Duodenal mucosa (tissue), 2 donors: ENCODE data around the gene TRAPPC8.
"Not testable (repeated sequence)": the region's sequence is repeated elsewhere in the genome, so short reads cannot be mapped to it uniquely, and the experiment has no call there.

ENCODE experiments used
- H3K27ac ChIP-seq: one replicate; pipeline ENCODE4 v1.7.0; 2013; ENCODE audit warnings: low read depth, low read length
- H3K27me3 ChIP-seq, 2 donors: one replicate each; pipeline ENCODE4 v1.7.0; 2013; ENCODE audit warnings: low read length in 2 of 2, control low read depth in 1 of 2; ENCODE audit not compliant: insufficient read depth in 2 of 2, control insufficient read depth in 1 of 2
- H3K36me3 ChIP-seq, 2 donors: one replicate each; pipeline ENCODE4 v1.7.0; 2013; ENCODE audit warnings: low read length in 2 of 2, control low read depth in 1 of 2; ENCODE audit not compliant: insufficient read depth in 2 of 2, control insufficient read depth in 1 of 2
- H3K4me1 ChIP-seq, 2 donors: one replicate each; pipeline ENCODE4 v1.7.0; 2013; ENCODE audit warnings: low read length in 2 of 2, control low read depth in 1 of 2; ENCODE audit not compliant: insufficient read depth in 2 of 2, control insufficient read depth in 1 of 2
- H3K4me3 ChIP-seq, 2 donors: one replicate each; pipeline ENCODE4 v1.7.0; 2013; ENCODE audit warnings: low read length in 2 of 2, low read depth in 1 of 2
- H3K9ac ChIP-seq, 2 donors: one replicate each; pipeline ENCODE4 v1.7.0; 2013; ENCODE audit warnings: low read length in 2 of 2, low read depth in 1 of 2
- H3K9me3 ChIP-seq, 2 donors: one replicate each; pipeline ENCODE4 v1.7.0; 2013; ENCODE audit warnings: low read length in 2 of 2, control low read depth in 1 of 2; ENCODE audit not compliant: control insufficient read depth in 1 of 2

TRAPPC8 gene

DNA sequence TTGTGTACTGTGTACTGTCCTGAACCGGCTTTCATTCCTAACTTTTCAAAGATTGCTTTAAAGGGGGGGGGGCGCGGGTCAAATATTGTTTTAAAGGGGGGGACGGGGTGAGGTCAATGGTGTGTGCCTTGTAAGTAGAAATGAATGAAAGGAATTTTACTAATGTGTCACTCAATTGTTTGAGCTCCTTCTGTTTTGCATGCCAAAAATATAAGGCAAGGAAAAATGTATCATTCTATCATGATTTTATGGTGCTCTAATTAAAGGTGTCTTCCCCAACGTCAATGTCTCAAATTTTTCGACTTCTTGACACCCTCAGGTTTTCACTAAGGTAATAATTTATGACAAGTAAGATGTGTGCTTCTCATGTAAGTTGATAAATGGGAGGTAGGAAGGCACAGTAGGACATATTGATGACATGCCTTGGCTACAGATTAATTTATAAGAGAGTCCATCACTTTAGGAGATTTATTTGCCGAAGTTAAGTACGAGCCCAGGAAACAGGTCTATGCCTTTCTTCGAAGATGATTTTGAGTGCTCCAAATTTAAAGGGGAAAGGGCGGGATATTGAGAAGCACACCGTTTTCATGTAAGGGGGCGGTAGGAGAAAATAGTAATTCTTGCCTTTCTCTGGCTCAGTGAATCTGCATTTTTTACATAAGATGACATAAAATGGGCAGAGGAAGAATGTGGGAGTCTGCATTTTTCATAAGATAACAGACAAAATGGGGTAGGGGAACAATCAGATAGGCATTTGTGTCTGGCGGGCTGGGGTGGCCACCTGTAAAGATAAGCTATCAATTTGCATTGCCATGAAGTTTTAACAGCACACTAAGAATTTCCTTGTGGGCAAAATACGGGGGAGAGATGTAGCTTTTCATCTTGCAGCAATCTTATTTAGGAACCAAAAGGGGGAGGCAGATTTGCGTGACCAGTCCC is 1.2 kb upstream of the TRAPPC8 start:
- H3K9ac ChIP-seq, result peak overlapping the region; percentile 61 to 88
- H3K4me1 ChIP-seq, result peaks cover 20 to 28% of the 10 kb centered on the region in 2 donors
- no peak overlapping the region for H3K27ac ChIP-seq
- no peaks in the 10 kb centered on the region for H3K27me3 ChIP-seq
- no peaks in the 10 kb centered on the region for H3K36me3 ChIP-seq
- peak overlapping the region; percentile 86 to 91 for H3K4me3 ChIP-seq
- H3K9me3 ChIP-seq, result no peaks in the 10 kb centered on the region

DNA sequence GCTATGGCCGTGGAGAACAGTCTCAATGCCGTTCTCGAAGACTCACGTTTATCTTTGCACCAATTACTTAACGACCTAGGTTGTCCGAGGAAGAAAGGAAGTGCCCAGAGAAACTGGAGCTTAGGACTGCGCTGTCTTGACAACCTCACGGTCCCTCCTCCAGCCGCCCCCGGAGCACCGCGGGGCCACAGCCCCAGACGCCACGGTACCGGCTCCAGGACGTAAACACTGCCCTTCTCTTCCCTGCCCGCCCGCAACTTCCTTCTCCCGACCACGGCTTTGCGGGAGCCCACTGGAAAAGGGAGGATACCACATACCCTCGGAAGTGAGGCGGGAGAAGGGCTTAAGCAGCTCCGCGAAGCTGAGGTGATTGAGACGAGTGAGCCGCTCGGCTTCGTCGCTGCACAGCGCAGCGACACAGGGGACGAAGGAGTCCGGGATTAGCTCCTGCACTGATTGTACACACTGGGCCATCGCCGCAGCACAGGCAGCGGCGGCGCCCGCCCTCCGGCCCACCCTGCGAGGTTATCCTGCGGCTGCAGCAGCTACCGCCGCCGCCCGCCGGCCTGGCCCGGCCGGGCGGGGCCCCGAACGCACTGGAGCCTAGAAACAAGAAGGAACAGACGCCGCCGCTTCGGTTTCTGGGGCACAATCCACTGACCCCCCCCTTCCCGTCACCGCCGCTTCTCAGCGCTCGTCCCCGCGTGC is 483 bp downstream of the TRAPPC8 start:
- Histone ChIP-seq H3K4me3 (peak overlapping the region; percentile 95 to 97), H3K4me1 (peaks cover 20 to 24% of the 10 kb centered on the region in 2 donors), H3K9me3 (no peaks in the 10 kb centered on the region), H3K27me3 (no peaks in the 10 kb centered on the region), H3K9ac (peak overlapping the region; percentile 73 to 89), H3K36me3 (no peaks in the 10 kb centered on the region), H3K27ac (peak overlapping the region; percentile 83)

DNA sequence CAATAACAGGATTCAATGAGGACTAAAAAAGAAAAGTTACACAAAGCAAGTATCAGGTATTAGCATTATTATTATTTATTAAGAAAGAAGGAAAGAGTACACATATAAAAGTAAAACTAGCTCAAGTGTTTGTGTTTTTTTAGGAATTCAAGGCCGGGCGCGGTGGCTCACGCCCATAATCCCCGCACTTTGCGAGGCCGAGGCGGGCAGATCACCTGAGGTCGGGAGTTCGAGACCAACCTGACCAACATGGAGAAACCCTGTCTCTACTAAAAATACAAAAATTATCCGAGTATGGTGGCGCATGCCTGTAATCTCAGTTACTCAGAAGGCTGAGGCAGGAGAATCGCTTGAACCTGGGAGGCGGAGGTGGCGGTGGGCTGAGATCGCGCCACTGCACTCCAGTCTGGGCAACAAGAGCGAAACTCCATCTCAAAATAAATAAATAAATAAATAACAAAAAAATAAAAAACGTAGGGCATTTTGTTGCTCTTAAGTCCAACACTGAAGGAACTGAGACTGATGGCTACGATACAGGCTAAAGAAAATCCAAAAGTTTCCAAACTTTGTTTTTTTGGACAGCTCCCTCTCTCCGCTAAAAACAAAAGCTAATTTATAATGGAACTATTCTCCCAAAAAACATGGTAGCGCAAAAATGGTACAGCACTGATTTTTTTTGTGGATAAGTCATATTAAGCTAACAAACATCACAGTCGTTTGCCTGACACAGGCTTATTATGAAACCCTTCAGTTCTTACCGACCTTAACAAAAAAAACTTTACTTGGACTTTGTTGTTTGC is 1.7 kb downstream of the TRAPPC8 start:
- Histone ChIP-seq H3K4me1 (peaks cover 20 to 23% of the 10 kb centered on the region in 2 donors), H3K36me3 (no peaks in the 10 kb centered on the region), H3K27me3 (no peaks in the 10 kb centered on the region), H3K9ac (peak overlapping the region; percentile 73 to 89), H3K9me3 (no peaks in the 10 kb centered on the region), H3K4me3 (peak overlapping the region; percentile 95 to 97), H3K27ac (no peak overlapping the region)

DNA sequence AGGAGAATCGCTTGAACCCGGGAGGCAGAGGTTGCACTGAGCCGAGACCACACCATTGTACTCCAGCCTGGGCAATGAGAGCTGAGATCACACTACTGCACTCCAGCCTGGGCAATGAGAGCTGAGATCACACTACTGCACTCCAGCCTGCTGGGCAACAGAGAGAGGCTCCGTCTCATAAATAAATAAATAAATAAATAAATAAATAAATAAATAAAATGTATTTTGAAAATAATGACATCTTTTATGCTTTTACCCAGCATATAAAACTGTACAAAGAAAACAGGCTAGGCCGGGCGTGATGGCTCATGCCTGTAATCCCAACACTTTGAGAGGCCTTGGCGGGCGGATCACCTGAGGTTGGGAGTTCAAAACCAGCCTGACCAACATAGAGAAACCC is 8.2 kb downstream of the TRAPPC8 start:
- H3K27ac ChIP-seq, H3K4me1 ChIP-seq, H3K4me3 ChIP-seq, H3K27me3 ChIP-seq, H3K9ac ChIP-seq, H3K9me3 ChIP-seq, H3K36me3 ChIP-seq: not testable (repeated sequence)

DNA sequence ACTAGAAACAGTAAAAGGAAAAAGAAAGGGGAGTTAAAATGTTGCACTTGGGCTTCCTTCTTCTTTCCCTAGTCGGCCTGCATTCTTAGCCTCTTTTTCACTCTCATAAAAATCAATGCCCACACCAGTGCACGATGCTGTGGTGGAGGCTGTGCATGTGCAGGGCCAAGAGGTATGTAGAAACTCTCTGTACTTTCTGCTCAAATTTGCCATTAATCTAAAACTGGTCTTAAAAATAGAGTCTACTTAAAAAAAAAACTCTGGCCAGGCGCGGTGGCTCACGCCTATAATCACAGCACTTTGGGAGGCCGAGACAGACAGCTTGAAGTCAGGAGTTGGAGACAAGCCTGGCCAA is 11.1 kb downstream of the TRAPPC8 start:
- no peak overlapping the region for H3K4me3 ChIP-seq
- H3K4me1 ChIP-seq, result peaks cover 0 to 3% of the 10 kb centered on the region in 2 donors
- H3K9me3 ChIP-seq, result no peaks in the 10 kb centered on the region
- peaks cover 0 to 18% of the 10 kb centered on the region in 2 donors for H3K36me3 ChIP-seq
- no peak overlapping the region for H3K9ac ChIP-seq
- H3K27ac ChIP-seq, result no peak overlapping the region
- H3K27me3 ChIP-seq, result no peaks in the 10 kb centered on the region

DNA sequence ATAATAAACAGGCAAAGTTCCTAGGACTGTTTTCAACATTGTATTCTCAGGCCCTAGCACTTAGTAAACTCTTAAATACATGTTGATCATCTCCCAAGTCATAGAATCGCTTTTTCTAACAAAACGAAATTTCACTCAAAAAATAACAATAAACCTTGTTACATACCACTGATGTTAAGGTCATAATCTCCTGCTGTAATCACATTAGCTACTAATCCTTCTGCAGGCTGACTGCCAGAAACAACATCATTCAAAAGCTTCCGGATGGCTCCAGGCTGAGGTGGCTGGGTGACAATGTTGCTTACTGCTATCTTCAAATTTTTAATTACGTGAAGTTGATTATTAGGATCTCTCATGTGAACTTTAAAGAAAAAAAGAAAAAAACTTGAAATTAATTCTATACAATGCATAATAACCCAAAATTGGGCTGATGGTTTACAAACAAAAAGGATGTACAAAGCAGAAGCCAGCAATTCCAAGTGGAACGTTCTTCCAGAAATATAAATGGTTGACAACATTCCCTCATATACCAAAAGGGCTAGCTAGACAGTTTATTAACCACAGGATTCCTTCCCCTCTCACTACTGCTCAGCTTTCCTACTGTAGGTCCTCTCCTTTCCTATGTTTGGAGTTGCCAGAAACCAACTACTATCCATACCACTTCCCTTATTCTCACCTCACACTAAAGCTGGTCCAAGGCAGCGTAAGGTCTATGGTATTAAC is 11.6 kb downstream of the TRAPPC8 start:
- H3K4me3 ChIP-seq, result no peak overlapping the region
- H3K27me3 ChIP-seq, result no peaks in the 10 kb centered on the region
- H3K4me1 ChIP-seq, result peaks cover 0 to 3% of the 10 kb centered on the region in 2 donors
- no peak overlapping the region for H3K9ac ChIP-seq
- no peak overlapping the region for H3K27ac ChIP-seq
- peaks cover 4 to 21% of the 10 kb centered on the region in 2 donors for H3K36me3 ChIP-seq
- no peaks in the 10 kb centered on the region for H3K9me3 ChIP-seq

DNA sequence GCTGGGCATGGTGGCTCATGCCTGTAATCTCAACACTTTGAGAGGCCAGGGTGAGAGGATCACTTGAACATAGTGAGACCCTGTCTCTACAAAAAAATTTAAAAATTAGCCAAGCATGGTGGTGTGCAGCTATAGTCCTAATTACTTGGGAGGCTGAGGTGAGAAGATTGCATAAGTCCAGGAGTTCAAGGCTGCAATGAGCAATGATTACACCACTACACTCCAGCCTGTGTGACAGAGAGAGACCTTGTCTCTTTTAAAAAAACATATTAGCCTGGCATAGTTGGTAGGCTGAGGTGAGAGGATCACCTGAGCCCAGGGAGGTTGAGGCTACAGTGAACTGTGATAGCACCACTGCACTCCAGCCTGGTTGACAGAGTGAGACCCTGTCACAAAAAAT is 13.7 kb downstream of the TRAPPC8 start:
- no peak overlapping the region for H3K9ac ChIP-seq
- no peak overlapping the region for H3K27ac ChIP-seq
- H3K4me1 ChIP-seq, result peaks cover 0 to 3% of the 10 kb centered on the region in 2 donors
- no peak overlapping the region for H3K4me3 ChIP-seq
- H3K9me3 ChIP-seq, result no peaks in the 10 kb centered on the region
- H3K27me3 ChIP-seq, result no peaks in the 10 kb centered on the region
- H3K36me3 ChIP-seq, result peaks cover 5 to 18% of the 10 kb centered on the region in 2 donors

DNA sequence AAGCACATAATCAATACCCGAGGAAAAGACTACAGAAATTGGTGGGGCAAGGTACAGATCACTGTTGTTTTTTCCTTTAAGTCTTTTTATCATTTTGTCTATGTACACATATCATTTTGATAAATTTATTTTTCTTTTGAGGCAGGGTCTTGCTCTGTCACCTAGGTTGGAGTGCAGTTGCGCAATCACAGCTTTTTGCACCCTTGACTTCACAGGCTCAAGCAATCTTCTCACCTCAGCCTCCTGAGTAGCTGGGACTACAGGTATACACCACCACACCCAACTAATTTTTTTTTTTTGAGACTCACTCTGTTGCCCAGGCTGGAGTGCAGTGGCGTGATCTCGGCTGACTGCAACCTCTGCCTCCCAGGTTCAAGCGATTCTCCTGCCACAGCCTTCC is 15.9 kb downstream of the TRAPPC8 start:
- H3K4me3 ChIP-seq, H3K9me3 ChIP-seq, H3K4me1 ChIP-seq, H3K27me3 ChIP-seq, H3K27ac ChIP-seq, H3K9ac ChIP-seq: not testable (repeated sequence)
- peaks cover 5 to 31% of the 10 kb centered on the region in 2 donors for H3K36me3 ChIP-seq

DNA sequence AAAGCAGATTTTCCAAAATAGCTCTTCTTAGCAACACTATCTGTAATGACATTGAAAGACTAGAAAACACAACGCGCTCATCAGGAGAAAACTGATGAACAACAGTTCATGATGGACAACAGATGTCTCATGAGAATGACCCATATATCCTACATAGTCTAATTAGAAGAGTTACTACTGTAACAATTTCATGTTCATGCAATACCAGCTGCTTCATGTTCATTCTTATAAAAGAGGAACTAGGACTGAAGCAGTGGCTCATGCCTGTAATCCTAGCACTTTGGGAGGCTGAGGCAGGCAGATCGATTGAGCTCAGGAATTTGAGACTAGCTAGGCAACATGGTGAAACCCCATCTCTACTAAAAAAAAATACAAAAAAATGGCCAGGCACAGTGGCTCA is 22.7 kb downstream of the TRAPPC8 start:
- Histone ChIP-seq H3K9ac (no peak overlapping the region), H3K27ac (no peak overlapping the region), H3K4me1 (no peaks in the 10 kb centered on the region), H3K9me3 (no peaks in the 10 kb centered on the region), H3K4me3 (no peak overlapping the region), H3K27me3 (no peaks in the 10 kb centered on the region), H3K36me3 (peaks cover 0 to 42% of the 10 kb centered on the region in 2 donors)
